ENCODE measurements around the gene SIRT1.

- TF ChIP-seq ZNF274 (IDR thresholded peaks at IDR 0.05; ENCODE audit: low read depth, low read length) (no peak), SUZ12 (IDR thresholded peaks at IDR 0.05; ENCODE audit: extremely low read depth, insufficient read depth, insufficient read length) (no peak)
These were observed 48.0 kb upstream of the SIRT1 start for GRCh38 chr10:67836488-67836887.

Data from NT2/D1 (cell line).